Measurements from ENCODE around the gene SMIM22.

DNA sequence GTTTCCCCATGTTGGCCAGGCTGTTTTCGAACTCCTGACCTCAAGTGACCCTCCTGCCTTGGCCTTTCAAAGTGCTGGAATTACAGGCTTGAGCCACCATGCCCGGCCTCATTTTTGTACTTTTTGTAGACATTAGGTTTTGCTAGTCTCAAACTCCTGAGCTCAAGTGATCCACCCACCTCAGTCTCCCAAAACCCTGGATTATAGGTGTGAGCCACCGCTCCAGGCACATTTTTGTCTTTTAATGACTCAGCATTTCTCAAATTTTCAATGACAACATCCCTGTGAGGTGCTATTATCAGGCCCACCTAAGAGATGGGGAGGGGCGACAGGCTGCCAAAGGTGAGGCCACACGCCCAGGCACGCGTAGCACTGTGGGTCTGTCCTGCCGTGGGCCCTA is 8.1 kb upstream of the SMIM22 start:
- TF ChIP-seq, protein P1, sequence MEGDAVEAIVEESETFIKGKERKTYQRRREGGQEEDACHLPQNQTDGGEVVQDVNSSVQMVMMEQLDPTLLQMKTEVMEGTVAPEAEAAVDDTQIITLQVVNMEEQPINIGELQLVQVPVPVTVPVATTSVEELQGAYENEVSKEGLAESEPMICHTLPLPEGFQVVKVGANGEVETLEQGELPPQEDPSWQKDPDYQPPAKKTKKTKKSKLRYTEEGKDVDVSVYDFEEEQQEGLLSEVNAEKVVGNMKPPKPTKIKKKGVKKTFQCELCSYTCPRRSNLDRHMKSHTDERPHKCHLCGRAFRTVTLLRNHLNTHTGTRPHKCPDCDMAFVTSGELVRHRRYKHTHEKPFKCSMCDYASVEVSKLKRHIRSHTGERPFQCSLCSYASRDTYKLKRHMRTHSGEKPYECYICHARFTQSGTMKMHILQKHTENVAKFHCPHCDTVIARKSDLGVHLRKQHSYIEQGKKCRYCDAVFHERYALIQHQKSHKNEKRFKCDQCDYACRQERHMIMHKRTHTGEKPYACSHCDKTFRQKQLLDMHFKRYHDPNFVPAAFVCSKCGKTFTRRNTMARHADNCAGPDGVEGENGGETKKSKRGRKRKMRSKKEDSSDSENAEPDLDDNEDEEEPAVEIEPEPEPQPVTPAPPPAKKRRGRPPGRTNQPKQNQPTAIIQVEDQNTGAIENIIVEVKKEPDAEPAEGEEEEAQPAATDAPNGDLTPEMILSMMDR (IDR thresholded peaks at IDR 0.05), result no peak
- no peak for TF ChIP-seq POLR2AphosphoS5 (IDR thresholded peaks at IDR 0.05)
